Vagina (tissue), 2 donors: ENCODE data around the gene BACH1. TPM values are rescaled to one million over a fixed set of nuclear protein-coding genes. Genes with fewer than 3 reads are reported as not detected.
A peak's percentile ranks its signal among the peaks of the same experiment; 100 is the strongest.

Source experiments
- DNase-seq, 2 donors: peaks; one replicate each; pipeline ENCODE4 v3.0.0-alpha.2; 2017; ENCODE audit errors: extremely low spot score in 2 of 2
- H3K27ac ChIP-seq: fragments of 200-600 bp; sonication (generic); one replicate; pipeline ENCODE4 v1.5.1; 2019
- H3K27me3 ChIP-seq: fragments of 200-600 bp; sonication (generic); one replicate; pipeline ENCODE4 v1.5.1; 2019
- H3K36me3 ChIP-seq, 2 donors: fragments of 200-600 bp; sonication (generic); one replicate each; pipeline ENCODE4 v1.5.1; 2017 to 2019
- H3K4me1 ChIP-seq: fragments of 200-600 bp; sonication (generic); one replicate; pipeline ENCODE4 v1.5.1; 2019
- H3K4me3 ChIP-seq, 2 donors: fragments of 200-600 bp; sonication (generic); 1 replicate in 1 of 2; 2 replicates in 1 of 2; pipeline ENCODE4 v1.5.1; 2016 to 2019
- H3K9me3 ChIP-seq: fragments of 200-600 bp; sonication (generic); one replicate; pipeline ENCODE4 v1.5.1; 2019
- CTCF ChIP-seq, 3 experiments: fragments of 450-650 bp in 2 of 3; fragments of 200-600 bp in 1 of 3; sonication (generic) in 1 of 3; IDR thresholded peaks; one replicate each; pipeline ENCODE4 v1.5.1; 2017 to 2019; ENCODE audit warnings: antibody characterized with exemption in 3 of 3, mild to moderate bottlenecking in 2 of 3, moderate library complexity in 2 of 3
- POLR2A ChIP-seq, 2 donors: fragments of 450-650 bp; IDR thresholded peaks; one replicate each; pipeline ENCODE4 v1.6.1; 2017; ENCODE audit warnings: antibody characterized with exemption in 2 of 2, mild to moderate bottlenecking in 2 of 2, moderate library complexity in 2 of 2
- POLR2AphosphoS5 ChIP-seq, 2 donors: sonication (generic); formaldehyde crosslinking; IDR thresholded peaks; one replicate each; pipeline ENCODE4 v1.9.0; 2017; ENCODE audit warnings: antibody characterized with exemption in 2 of 2, mild to moderate bottlenecking in 2 of 2, low read depth in 1 of 2; ENCODE audit not compliant: insufficient read depth in 1 of 2
- intact Hi-C: fragments of 100-400 bp; cut with DNase I; formaldehyde crosslinking; loops from one replicate; pipeline ENCODE4 v1.15.1; 2023
- total RNA-seq: library from RNA; depleted of rRNA; stranded (reverse); fragments of >200 nt; gene quantifications from one replicate; pipeline ENCODE4 v1.2.3, GENCODE V29; 2016

BACH1 gene
- total RNA-seq, 1 donor from 2014 or later = 33.1 TPM

- no peak for TF ChIP-seq POLR2A (IDR thresholded peaks at IDR 0.05)
- peak in 1 of 3 experiments; percentile 27 for TF ChIP-seq CTCF (IDR thresholded peaks at IDR 0.05)
- peak in 1 of 2 donors; percentile 62 for TF ChIP-seq POLR2AphosphoS5 (IDR thresholded peaks at IDR 0.05; ENCODE audit: insufficient read depth in 1 of 2, low read depth in 1 of 2)
- Histone ChIP-seq H3K4me1 (peaks cover 52% of the 10 kb centered on the region), H3K36me3 (no peaks in the 10 kb centered on the region), H3K27me3 (no peaks in the 10 kb centered on the region), H3K9me3 (no peaks in the 10 kb centered on the region), H3K4me3 (peak overlapping the region; percentile 82 to 96), H3K27ac (peak overlapping the region; percentile 94)
- intact Hi-C loops = no loop called here
- DNase-seq = no peak
Measured at GRCh38 chr21:29299046-29299915, 559 bp downstream of the BACH1 start.

GRCh38 chr21:29299916-29300806 lies 1.4 kb downstream of the BACH1 start:
- no peaks in the 10 kb centered on the region for H3K9me3 ChIP-seq
- intact Hi-C loops = no loop called here
- no peaks in the 10 kb centered on the region for H3K27me3 ChIP-seq
- no peak for TF ChIP-seq POLR2A (IDR thresholded peaks at IDR 0.05)
- peak in 1 of 2 donors; percentile 35 for TF ChIP-seq POLR2AphosphoS5 (IDR thresholded peaks at IDR 0.05; ENCODE audit: insufficient read depth in 1 of 2, low read depth in 1 of 2)
- peak overlapping the region; percentile 94 for H3K27ac ChIP-seq
- H3K4me1 ChIP-seq = peaks cover 61% of the 10 kb centered on the region
- DNase-seq = no peak
- H3K36me3 ChIP-seq = no peaks in the 10 kb centered on the region
- H3K4me3 ChIP-seq = peak overlapping the region; percentile 82 to 96

- peaks cover 67% of the 10 kb centered on the region for H3K4me1 ChIP-seq
- H3K27me3 ChIP-seq = no peaks in the 10 kb centered on the region
- intact Hi-C loops = no loop called here
- peak overlapping the region; percentile 94 for H3K27ac ChIP-seq
- no peaks in the 10 kb centered on the region for H3K9me3 ChIP-seq
- no peaks in the 10 kb centered on the region for H3K36me3 ChIP-seq
- no peak for DNase-seq
- peak overlapping the region; percentile 82 to 96 for H3K4me3 ChIP-seq
- TF ChIP-seq POLR2A (IDR thresholded peaks at IDR 0.05) = no peak
- no peak for TF ChIP-seq POLR2AphosphoS5 (IDR thresholded peaks at IDR 0.05; ENCODE audit: insufficient read depth in 1 of 2, low read depth in 1 of 2)
- no peak for TF ChIP-seq CTCF (IDR thresholded peaks at IDR 0.05)
Measured at GRCh38 chr21:29300807-29301138, 2.1 kb downstream of the BACH1 start.

GRCh38 chr21:29301691-29302090 lies 3.0 kb downstream of the BACH1 start:
- Histone ChIP-seq H3K4me1 (peaks cover 75% of the 10 kb centered on the region), H3K27me3 (no peaks in the 10 kb centered on the region), H3K36me3 (no peaks in the 10 kb centered on the region), H3K27ac (peak overlapping the region; percentile 28), H3K4me3 (peak overlapping the region in 1 of 2 donors; percentile 11), H3K9me3 (no peaks in the 10 kb centered on the region)
- no peak for TF ChIP-seq POLR2A (IDR thresholded peaks at IDR 0.05)
- no peak for TF ChIP-seq POLR2AphosphoS5 (IDR thresholded peaks at IDR 0.05; ENCODE audit: insufficient read depth in 1 of 2, low read depth in 1 of 2)
- TF ChIP-seq CTCF (IDR thresholded peaks at IDR 0.05) = no peak
- no peak for DNase-seq
- intact Hi-C loops = no loop called here

GRCh38 chr21:29302359-29302875 lies 3.7 kb downstream of the BACH1 start:
- TF ChIP-seq POLR2AphosphoS5 (IDR thresholded peaks at IDR 0.05; ENCODE audit: insufficient read depth in 1 of 2, low read depth in 1 of 2) (no peak), CTCF (IDR thresholded peaks at IDR 0.05) (no peak), POLR2A (IDR thresholded peaks at IDR 0.05) (no peak)
- Histone ChIP-seq H3K4me1 (peaks cover 83% of the 10 kb centered on the region), H3K27ac (peak overlapping the region; percentile 28), H3K9me3 (no peaks in the 10 kb centered on the region), H3K27me3 (no peaks in the 10 kb centered on the region), H3K36me3 (no peaks in the 10 kb centered on the region), H3K4me3 (peak overlapping the region in 1 of 2 donors; percentile 11)
- intact Hi-C loops = no loop called here
- no peak for DNase-seq
